ENCODE data around the gene IGFLR1.

The IGFLR1 gene

DNA sequence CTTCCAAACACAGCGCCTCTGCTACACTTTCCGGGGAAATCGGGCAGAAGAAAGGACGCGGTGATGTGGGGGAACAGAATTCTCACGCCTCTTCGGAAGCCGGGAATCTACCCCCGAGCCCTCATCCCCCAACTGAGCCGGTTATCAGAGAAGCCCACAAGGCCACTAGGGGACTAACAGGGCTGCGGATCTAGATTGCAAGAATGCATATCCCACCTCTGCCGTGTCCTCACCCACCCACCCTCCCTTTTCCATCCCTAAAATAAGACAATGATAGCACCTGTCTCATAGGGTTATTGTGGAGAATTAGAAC, 1.1 kb downstream of the IGFLR1 start:
- Mint-ChIP-seq H3K27ac (peak overlapping the region; percentile 72 to 95 (median 89)), H3K4me1 (peaks cover 25% of the 10 kb centered on the region), H3K36me3 (ENCODE audit: low read depth) (peaks cover 14% of the 10 kb centered on the region), H3K27me3 (ENCODE audit: low read depth) (peaks cover 7% of the 10 kb centered on the region), H3K4me3 (peak overlapping the region; percentile 81 to 90 (median 87)), H3K9me3 (no peaks in the 10 kb centered on the region)
- no peak for TF ChIP-seq CTCF (IDR thresholded peaks at IDR 0.05; ENCODE audit: unreplicated experiment in 3 of 3)

DNA sequence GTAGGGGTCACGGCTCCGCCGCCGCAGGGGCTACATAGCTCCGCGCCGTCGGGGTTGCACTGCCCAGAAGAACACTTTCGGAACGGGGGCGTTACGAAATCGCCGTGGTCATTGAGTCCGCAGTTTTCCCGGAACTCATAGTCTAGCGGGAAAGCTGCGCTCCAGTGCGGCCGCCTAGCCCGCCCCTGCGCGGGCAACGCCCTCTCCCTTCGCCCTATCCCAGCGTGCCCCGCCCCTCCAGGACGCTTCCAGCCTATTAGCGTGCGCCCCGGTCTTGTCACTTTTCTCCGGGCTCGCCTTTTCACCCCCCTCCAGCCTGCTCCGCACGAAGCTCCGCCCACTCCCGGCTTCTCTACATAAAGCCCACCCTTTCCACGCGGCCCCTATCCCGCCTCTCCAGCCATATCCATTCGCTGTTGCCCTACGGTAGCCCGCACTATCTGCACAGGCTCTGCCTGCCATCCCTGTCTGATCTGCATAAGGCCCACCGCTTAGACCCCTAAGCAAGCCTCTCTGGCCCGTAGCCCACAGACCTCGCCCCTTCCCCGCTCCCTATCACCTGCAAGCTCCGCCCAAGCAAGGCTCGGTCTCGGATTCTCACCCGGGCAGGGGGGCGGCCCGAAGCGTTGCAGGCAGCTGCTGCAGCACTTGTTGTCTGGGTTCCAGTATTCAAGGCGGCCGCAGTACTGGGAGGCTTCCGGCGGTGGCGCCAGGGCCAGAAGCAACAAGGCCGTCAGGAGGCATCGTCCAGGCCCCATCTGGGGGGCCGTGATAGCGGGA, 1.6 kb downstream of the IGFLR1 start:
- peaks cover 14% of the 10 kb centered on the region for H3K36me3 Mint-ChIP-seq (ENCODE audit: low read depth)
- H3K4me1 Mint-ChIP-seq: peaks cover 20% of the 10 kb centered on the region
- H3K4me3 Mint-ChIP-seq: peak overlapping the region; percentile 81 to 90 (median 87)

DNA sequence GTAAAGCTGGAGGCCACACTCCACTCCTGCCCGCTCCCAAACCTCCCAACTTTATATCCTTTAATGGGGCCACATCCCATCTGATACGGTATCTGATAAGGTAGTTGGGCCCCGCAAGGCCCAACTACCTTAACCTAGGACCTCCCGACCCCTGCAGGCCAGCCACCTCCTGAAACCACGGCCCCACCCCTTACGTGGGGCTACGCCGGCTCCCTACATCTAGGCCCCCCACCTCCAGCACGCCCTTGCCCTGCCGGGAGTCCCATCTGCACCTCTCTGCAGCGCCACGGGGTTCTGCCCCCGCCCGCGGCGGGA, 2.2 kb downstream of the IGFLR1 start:
- no peak overlapping the region for H3K27ac Mint-ChIP-seq
- peak overlapping the region; percentile 81 to 90 (median 87) for H3K4me3 Mint-ChIP-seq
- H3K36me3 Mint-ChIP-seq (ENCODE audit: low read depth): peaks cover 17% of the 10 kb centered on the region
- H3K27me3 Mint-ChIP-seq (ENCODE audit: low read depth): peaks cover 7% of the 10 kb centered on the region
- H3K4me1 Mint-ChIP-seq: peaks cover 15% of the 10 kb centered on the region
- no peak for TF ChIP-seq CTCF (IDR thresholded peaks at IDR 0.05; ENCODE audit: unreplicated experiment in 3 of 3)
- H3K9me3 Mint-ChIP-seq: no peaks in the 10 kb centered on the region

More for the DNA sequence above, 1.6 kb downstream of the IGFLR1 start:
- Mint-ChIP-seq H3K27me3 (ENCODE audit: low read depth) (peaks cover 7% of the 10 kb centered on the region), H3K9me3 (no peaks in the 10 kb centered on the region), H3K27ac (peak overlapping the region; percentile 72 to 95 (median 89))
- peak in 1 of 3 experiments; percentile 21 for TF ChIP-seq CTCF (IDR thresholded peaks at IDR 0.05; ENCODE audit: unreplicated experiment in 3 of 3)

- H3K36me3 Mint-ChIP-seq (ENCODE audit: low read depth): peaks cover 22% of the 10 kb centered on the region
- peak overlapping the region; percentile 66 to 76 (median 67) for H3K4me3 Mint-ChIP-seq
- no peaks in the 10 kb centered on the region for H3K9me3 Mint-ChIP-seq
- H3K27ac Mint-ChIP-seq: no peak overlapping the region
- peaks cover 13% of the 10 kb centered on the region for H3K4me1 Mint-ChIP-seq
- no peak for TF ChIP-seq CTCF (IDR thresholded peaks at IDR 0.05; ENCODE audit: unreplicated experiment in 3 of 3)
- H3K27me3 Mint-ChIP-seq (ENCODE audit: low read depth): peaks cover 7% of the 10 kb centered on the region
Observed at GRCh38 chr19:35739275-35740107, 2.8 kb downstream of the IGFLR1 start.

- Mint-ChIP-seq H3K9me3 (no peaks in the 10 kb centered on the region), H3K36me3 (ENCODE audit: low read depth) (peaks cover 29% of the 10 kb centered on the region), H3K27me3 (ENCODE audit: low read depth) (peaks cover 7% of the 10 kb centered on the region), H3K4me3 (peak overlapping the region; percentile 23 to 76 (median 67)), H3K4me1 (peaks cover 10% of the 10 kb centered on the region), H3K27ac (no peak overlapping the region)
- no peak for TF ChIP-seq CTCF (IDR thresholded peaks at IDR 0.05; ENCODE audit: unreplicated experiment in 3 of 3)
Observed at GRCh38 chr19:35738887-35739229, 3.4 kb downstream of the IGFLR1 start.

All from nephron (organoid).